GM19468 (cell line): ENCODE data around the gene NAALADL2.

Experiments used
- ATAC-seq: cut with Tn5 transposase; IDR thresholded peaks from one replicate; pipeline ENCODE4 v1.9.1; 2021; ENCODE audit warnings: mild to moderate bottlenecking, moderate library complexity, moderate number of reproducible peaks; ENCODE audit not compliant: unreplicated experiment; ENCODE audit errors: extremely low read depth

NAALADL2 gene

GRCh38 chr3:175836617-175837016, 977.5 kb downstream of the NAALADL2 start:
- ATAC-seq, result no peak

GRCh38 chr3:175837962-175838361, 978.8 kb downstream of the NAALADL2 start:
- ATAC-seq, result no peak

- ATAC-seq, result no peak
Observed at GRCh38 chr3:175839366-175840005, 980.4 kb downstream of the NAALADL2 start.

- no peak for ATAC-seq
Observed at GRCh38 chr3:175851541-175851940, 992.4 kb downstream of the NAALADL2 start.

- ATAC-seq, result no peak
Observed at GRCh38 chr3:175852560-175852959, 993.4 kb downstream of the NAALADL2 start.

- ATAC-seq, result no peak
Observed at GRCh38 chr3:175857666-175858270, 998.6 kb downstream of the NAALADL2 start.
